ENCODE measurements around the gene GRM1.

DNA sequence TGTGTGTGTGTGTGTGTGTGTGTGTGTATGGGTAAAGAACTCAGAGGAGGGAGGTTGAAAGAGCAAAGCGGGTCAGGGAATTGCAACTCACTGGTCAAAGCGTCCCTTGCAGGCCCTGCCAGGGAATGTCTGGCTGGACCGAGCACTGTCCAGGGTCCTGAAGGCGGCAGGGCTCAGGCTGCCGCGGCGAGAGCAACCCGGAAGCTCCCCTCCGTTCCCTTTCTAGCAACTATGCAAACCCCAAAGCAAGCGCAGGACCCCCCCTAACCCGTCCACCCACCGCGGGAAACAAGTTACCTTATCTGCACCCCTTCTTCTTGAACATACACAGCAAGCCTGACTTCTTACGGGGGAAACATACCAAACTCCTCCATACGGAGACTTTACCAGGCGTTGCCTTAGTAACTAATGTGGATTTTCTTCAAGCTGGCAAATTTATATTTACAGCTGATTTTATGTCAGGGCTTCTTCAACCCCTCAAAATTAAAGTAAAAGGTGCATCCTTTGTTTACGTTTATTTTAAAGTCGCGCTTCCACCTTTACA is 538 bp upstream of the GRM1 start:
- TF ChIP-seq CTCF (conservative IDR thresholded peaks at IDR 0.05; ENCODE audit: low read length) (no peak), EZH2phosphoT487 (IDR thresholded peaks at IDR 0.05; ENCODE audit: borderline replicate concordance) (no peak)

All from Loucy (cell line).